Measurements from ENCODE around the gene COA1. TPM values are rescaled to one million over a fixed set of nuclear protein-coding genes. Genes with fewer than 3 reads are reported as not detected.

Gene COA1
- total and polyA plus RNA-seq, 9 of the 15 experiments (the other 6 are each of a cell fraction or from before 2014, with no cell fraction given), result 98.9 to 463 (median 181) TPM

GRCh38 chr7:43592326-43592725 is 137.0 kb downstream of the COA1 start (continued):
- TF ChIP-seq ARID3A (IDR thresholded peaks at IDR 0.05; ENCODE audit: borderline replicate concordance, low read depth, low read length), result no peak
- no peak for TF ChIP-seq E2F1 (CRISPR knock-in tag; IDR thresholded peaks at IDR 0.05)

DNA sequence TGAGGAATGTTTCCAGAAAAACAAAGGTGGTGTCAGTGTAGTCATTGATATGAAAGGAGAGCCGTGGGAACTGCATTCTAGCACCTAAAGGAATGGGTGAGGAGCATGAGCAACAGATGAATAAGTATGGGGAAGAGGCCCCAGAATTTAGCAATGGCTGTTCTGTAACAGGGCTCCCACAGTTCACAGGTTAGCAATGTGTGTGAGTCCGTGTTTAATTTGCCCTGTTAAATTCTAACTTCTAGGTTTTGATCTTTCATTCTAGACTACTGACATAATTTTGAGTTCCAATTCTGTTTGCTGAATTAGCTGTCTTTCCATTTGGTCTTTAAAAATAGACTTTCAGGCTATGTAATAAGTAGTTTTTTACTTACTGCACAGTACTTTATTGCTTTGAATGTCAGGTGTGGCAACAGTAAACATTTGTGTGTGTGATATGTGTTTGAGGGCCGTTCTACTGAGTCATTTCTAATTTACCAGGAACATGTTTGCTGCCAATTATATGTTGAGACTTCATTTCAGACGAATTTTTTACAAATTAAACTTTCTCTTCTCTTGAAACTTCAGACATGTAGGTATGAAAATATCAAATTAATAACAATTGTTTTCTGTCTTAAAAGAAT is 137.7 kb downstream of the COA1 start:
- no TSS peak for BruUV-seq (replicated peaks)
- intact Hi-C loops (cut with micrococcal nuclease), result no loop called here
- H3K27ac ChIP-seq (ENCODE audit: extremely low read depth, low read depth, low read length), result no peak overlapping the region
- no peak for DNase-seq (ENCODE audit: extremely low read depth in 1 of 4, low spot score in 3 of 4)
- POLR2A ChIA-PET, result interaction anchor here (1.2 kb wide), 1 partner anchor 26 kb away, joined by 3 read pairs; no protein-coding TSS in a partner anchor
- no peak overlapping the region for H3K9ac ChIP-seq (ENCODE audit: insufficient read depth in 1 of 2, low read depth in 2 of 2, low read length in 2 of 2)
- ATAC-seq, result peak; percentile 65
- no peaks in the 10 kb centered on the region for H3K27me3 ChIP-seq (ENCODE audit: control insufficient read depth in 2 of 2, insufficient read depth in 2 of 2, low read length in 2 of 2)
- peaks cover 56% of the 10 kb centered on the region for H3K79me2 ChIP-seq (ENCODE audit: control insufficient read depth, insufficient read depth, low read length)
- no peak overlapping the region for H3K4me2 ChIP-seq (ENCODE audit: insufficient read depth, low read length)
- H2AFZ ChIP-seq (ENCODE audit: low read depth, low read length), result no peak overlapping the region
- in situ Hi-C loops (cut with MboI), result no loop called here
- no peaks in the 10 kb centered on the region for H3K4me1 ChIP-seq (replicated peaks in 1 of 2; ENCODE audit: control insufficient read depth in 2 of 2, insufficient read depth in 2 of 2, low read length in 2 of 2)
- FAIRE-seq, result peak; percentile 58
- no peaks in the 10 kb centered on the region for H3K9me3 ChIP-seq (replicated peaks; ENCODE audit: control insufficient read depth, insufficient read depth, low read depth, low read length)
- H3K9me1 ChIP-seq (ENCODE audit: control insufficient read depth, insufficient read depth, low read length), result no peaks in the 10 kb centered on the region
- H4K20me1 ChIP-seq (replicated peaks; ENCODE audit: control insufficient read depth, insufficient read depth, low read length), result no peaks in the 10 kb centered on the region; the same call in 1 of the 2 replicates
- 15% methylated on average over 4 of the region's 4 CpGs for WGBS (ENCODE audit: insufficient coverage, low coverage, missing lambda C conversion rate)
- H3K4me3 ChIP-seq, result no peak overlapping the region
- CTCF ChIA-PET (ENCODE audit: low intra/inter-chr PET ratio), result no interaction called here
- H3K36me3 ChIP-seq (ENCODE audit: control insufficient read depth, insufficient read depth, low read length), result peaks cover 7% of the 10 kb centered on the region; the same call in 1 of the 3 replicates
- TF ChIP-seq HNRNPUL1 (IDR thresholded peaks at IDR 0.05; ENCODE audit: low read length) (no peak), TOE1 (IDR thresholded peaks at IDR 0.05; ENCODE audit: borderline replicate concordance) (no peak), TOE1 (CRISPR knock-in tag; IDR thresholded peaks at IDR 0.05; ENCODE audit: borderline replicate concordance, low read depth) (no peak), MYBL2 (IDR thresholded peaks at IDR 0.05; ENCODE audit: low read depth) (no peak), MYBL2 (CRISPR knock-in tag; IDR thresholded peaks at IDR 0.05; ENCODE audit: borderline replicate concordance) (no peak), ZNF398 (CRISPR knock-in tag; IDR thresholded peaks at IDR 0.05) (no peak), PURB (CRISPR knock-in tag; IDR thresholded peaks at IDR 0.05; ENCODE audit: low read depth) (no peak), ZNF561 (CRISPR knock-in tag; conservative IDR thresholded peaks at IDR 0.05) (no peak), RNF2 (IDR thresholded peaks at IDR 0.05) (no peak), GATA2 (CRISPR knock-in tag; IDR thresholded peaks at IDR 0.05) (no peak), FOXM1 (IDR thresholded peaks at IDR 0.05; ENCODE audit: low read depth) (no peak), FOXM1 (CRISPR knock-in tag; IDR thresholded peaks at IDR 0.05; ENCODE audit: low read depth) (no peak), HCFC1 (IDR thresholded peaks at IDR 0.05; ENCODE audit: low read depth, low read length) (no peak), CREB1 (IDR thresholded peaks at IDR 0.05) (no peak), CREB1 (CRISPR knock-in tag; IDR thresholded peaks at IDR 0.05) (no peak), TSC22D4 (tag; IDR thresholded peaks at IDR 0.05) (no peak)
